Activated naive CD4-positive, alpha-beta T cell treated with anti-CD3 and anti-CD28 coated beads for 36 hours (primary cell): ENCODE measurements around the gene OR2F1. TPM values are rescaled to one million over a fixed set of nuclear protein-coding genes. Genes with fewer than 3 reads are reported as not detected.

Experiments used
- CTCF ChIA-PET: fragments of 350-600 bp; sonication (Branson Sonifier 250); formaldehyde crosslinking; loops from one replicate; lab custom pipeline; 2021; ENCODE audit warnings: antibody characterized with exemption; lab: Charles Lee
- DNase-seq: peaks from one replicate; pipeline ENCODE4 v3.0.0-alpha.2; 2020
- H3K27ac Mint-ChIP-seq: one replicate; pipeline ENCODE4 v1.8.0; 2021; ENCODE audit warnings: mild to moderate bottlenecking, mixed read lengths
- H3K27me3 Mint-ChIP-seq: one replicate; pipeline ENCODE4 v1.8.0; 2021; ENCODE audit warnings: low read depth, mixed read lengths
- H3K36me3 Mint-ChIP-seq: one replicate; pipeline ENCODE4 v1.8.0; 2021; ENCODE audit warnings: low read depth, mixed read lengths
- H3K4me1 Mint-ChIP-seq: one replicate; pipeline ENCODE4 v1.8.0; 2021; ENCODE audit warnings: low read depth, mixed read lengths
- H3K4me3 Mint-ChIP-seq: one replicate; pipeline ENCODE4 v1.8.0; 2021; ENCODE audit warnings: mild to moderate bottlenecking, moderate library complexity, mixed read lengths
- H3K9me3 Mint-ChIP-seq: one replicate; pipeline ENCODE4 v1.8.0; 2021; ENCODE audit warnings: mixed read lengths
- intact Hi-C: fragments of 100-400 bp; cut with micrococcal nuclease; formaldehyde crosslinking; loops from one replicate; pipeline ENCODE4 v1.15.1; 2023
- total RNA-seq, 2 experiments: library from RNA; stranded (reverse); gene quantifications; one replicate each; pipeline ENCODE4 v1.2.3, GENCODE V29; 2021

Gene OR2F1
- total RNA-seq, 2 experiments from 2014 or later: not detected

DNA sequence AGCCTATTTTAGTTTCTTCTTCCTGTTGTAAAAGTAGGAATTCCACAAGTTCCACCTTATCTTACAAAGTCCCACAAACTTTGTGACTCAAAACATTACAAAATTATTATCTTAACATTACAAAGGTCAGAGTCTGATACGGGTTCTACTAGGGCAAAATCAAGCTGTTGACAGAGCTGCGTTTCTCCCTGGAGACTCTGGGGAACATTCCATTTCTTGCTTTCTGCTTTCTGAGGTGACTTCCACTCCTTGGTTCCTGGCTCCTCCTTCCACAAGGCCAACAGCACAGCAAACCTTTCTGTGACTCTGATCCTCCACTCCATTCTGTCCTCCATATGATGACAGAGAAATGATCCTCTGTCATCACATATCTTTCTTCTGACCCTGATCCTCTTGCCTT is 10.6 kb downstream of the OR2F1 start:
- Mint-ChIP-seq H3K4me3 (no peak overlapping the region), H3K9me3 (peaks cover 1% of the 10 kb centered on the region), H3K36me3 (no peaks in the 10 kb centered on the region), H3K4me1 (no peaks in the 10 kb centered on the region), H3K27me3 (no peaks in the 10 kb centered on the region), H3K27ac (no peak overlapping the region)
- CTCF ChIA-PET: no interaction called here
- no peak for DNase-seq
- intact Hi-C loops: no loop called here

DNA sequence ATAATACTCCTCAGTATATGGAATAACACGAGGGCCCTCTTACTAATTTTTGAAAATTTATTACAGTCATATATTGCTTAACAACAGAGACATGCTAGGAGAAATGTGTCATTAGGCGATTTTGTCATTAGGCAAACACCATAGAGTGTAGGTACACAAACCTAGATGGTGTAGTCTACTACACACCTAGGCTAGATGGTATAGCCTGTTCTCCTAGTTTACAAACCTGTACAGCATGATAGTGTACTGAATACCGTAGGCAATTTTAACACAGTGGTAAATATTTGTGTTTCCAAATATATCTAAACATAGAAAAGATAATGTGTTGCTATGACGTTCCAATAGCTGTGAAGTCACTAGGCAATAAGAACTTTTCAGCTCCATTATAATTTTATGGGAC is 12.8 kb downstream of the OR2F1 start:
- Mint-ChIP-seq H3K36me3 (no peaks in the 10 kb centered on the region), H3K27ac (no peak overlapping the region), H3K4me1 (no peaks in the 10 kb centered on the region), H3K4me3 (no peak overlapping the region), H3K27me3 (no peaks in the 10 kb centered on the region), H3K9me3 (peaks cover 1% of the 10 kb centered on the region)
- intact Hi-C loops: no loop called here
- DNase-seq: no peak
- CTCF ChIA-PET: interaction anchor here (1.0 kb wide), 1 partner anchor 161 kb away, joined by 3 read pairs; no protein-coding TSS in a partner anchor

DNA sequence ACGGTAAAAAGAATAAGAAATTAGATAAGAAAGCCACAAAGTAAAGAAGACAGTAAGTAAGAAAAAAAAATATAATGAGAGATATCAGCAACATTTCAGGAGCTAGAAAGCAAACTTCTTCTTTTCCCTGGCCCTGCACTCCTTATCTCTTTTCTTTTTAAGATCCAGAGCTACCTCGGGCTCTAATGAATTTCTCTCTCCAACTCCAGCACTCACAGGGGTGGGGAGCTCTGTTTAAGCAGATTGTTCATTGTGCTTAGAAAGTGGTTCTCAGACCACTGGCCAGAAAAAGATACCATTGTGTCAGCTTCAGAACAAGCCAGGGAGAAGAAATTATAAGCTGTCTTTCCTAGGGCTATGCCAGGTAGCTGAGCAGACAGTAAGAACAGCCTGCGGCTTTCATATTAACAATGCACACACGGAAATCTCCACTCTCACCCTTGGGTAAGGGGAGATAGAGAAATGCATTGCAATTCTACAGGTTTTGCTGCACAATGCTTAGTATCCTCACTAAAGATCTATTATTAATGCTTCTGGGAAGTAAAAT is 19.3 kb downstream of the OR2F1 start:
- CTCF ChIA-PET: no interaction called here
- no peak overlapping the region for H3K4me3 Mint-ChIP-seq
- intact Hi-C loops: no loop called here
- H3K4me1 Mint-ChIP-seq: no peaks in the 10 kb centered on the region
- H3K9me3 Mint-ChIP-seq: no peaks in the 10 kb centered on the region
- no peaks in the 10 kb centered on the region for H3K36me3 Mint-ChIP-seq
- no peak for DNase-seq
- H3K27ac Mint-ChIP-seq: no peak overlapping the region
- no peaks in the 10 kb centered on the region for H3K27me3 Mint-ChIP-seq

DNA sequence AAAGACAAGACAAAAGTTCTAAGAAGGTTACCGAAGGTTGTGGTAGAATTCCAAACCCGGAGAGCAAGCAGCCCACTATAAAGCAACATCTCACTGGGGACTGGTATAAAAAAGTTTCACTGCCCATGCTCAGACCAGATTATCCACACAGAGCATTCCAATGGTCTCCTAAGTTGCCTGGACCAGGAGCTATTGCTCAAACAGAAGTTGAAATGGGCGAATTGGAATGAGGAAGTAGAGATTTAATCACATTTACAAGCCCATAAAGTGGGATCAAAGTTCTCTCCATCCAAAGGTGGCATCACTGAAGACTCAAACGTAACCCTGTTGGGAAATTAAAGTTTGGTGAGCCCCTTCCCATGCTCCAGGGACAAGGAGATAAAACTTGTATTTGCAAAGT is 19.8 kb downstream of the OR2F1 start:
- Mint-ChIP-seq H3K27ac (no peak overlapping the region), H3K36me3 (no peaks in the 10 kb centered on the region), H3K4me1 (no peaks in the 10 kb centered on the region), H3K9me3 (no peaks in the 10 kb centered on the region), H3K4me3 (no peak overlapping the region), H3K27me3 (no peaks in the 10 kb centered on the region)
- DNase-seq: no peak
- CTCF ChIA-PET: no interaction called here
- intact Hi-C loops: no loop called here

DNA sequence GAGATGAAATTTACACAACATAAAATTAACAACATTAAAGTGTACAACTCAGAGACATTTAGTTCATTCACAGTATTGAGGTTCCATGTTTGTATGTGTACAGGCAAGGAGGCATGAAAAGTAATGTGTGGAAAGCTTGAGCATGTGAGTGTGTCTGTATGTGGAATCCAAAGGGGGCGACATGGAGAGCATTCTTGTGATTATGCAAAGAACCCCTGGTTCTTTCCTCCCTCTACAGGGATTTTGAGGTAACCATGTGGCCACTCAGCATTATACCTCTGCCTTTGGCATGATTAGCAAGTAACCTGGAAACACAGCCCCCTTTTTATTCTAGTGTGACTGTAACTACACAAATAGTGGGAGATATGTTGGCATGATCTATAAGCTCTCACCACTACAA is 21.0 kb downstream of the OR2F1 start:
- no peak overlapping the region for H3K27ac Mint-ChIP-seq
- no peak overlapping the region for H3K4me3 Mint-ChIP-seq
- no peaks in the 10 kb centered on the region for H3K27me3 Mint-ChIP-seq
- CTCF ChIA-PET: no interaction called here
- no peaks in the 10 kb centered on the region for H3K4me1 Mint-ChIP-seq
- intact Hi-C loops: loop anchor here (1.0 kb wide), 1 partner anchor 74 kb away; no protein-coding TSS in a partner anchor
- peak; percentile 18 for DNase-seq
- no peaks in the 10 kb centered on the region for H3K36me3 Mint-ChIP-seq
- no peaks in the 10 kb centered on the region for H3K9me3 Mint-ChIP-seq

DNA sequence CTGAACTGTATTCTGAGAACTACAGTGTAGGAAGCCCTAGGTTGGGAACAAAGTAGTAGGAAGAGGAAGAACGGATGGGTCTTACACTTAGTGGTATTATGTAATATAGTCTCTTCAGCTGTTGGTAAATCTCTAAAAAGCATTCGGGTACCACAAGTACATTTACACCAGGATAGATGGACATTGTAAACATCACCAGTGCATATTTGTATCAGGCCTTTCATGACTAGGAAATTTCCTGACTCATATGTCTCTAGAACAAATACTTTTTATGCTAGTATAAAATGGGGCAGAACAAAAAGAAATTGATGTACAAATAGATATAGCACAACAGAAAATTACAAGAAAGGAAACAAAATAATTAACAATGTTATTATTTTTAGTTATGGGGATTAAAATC is 23.9 kb downstream of the OR2F1 start:
- Mint-ChIP-seq H3K36me3 (no peaks in the 10 kb centered on the region), H3K4me1 (no peaks in the 10 kb centered on the region), H3K4me3 (no peak overlapping the region), H3K27me3 (peaks cover 5% of the 10 kb centered on the region), H3K9me3 (no peaks in the 10 kb centered on the region), H3K27ac (no peak overlapping the region)
- CTCF ChIA-PET: no interaction called here
- no peak for DNase-seq
- intact Hi-C loops: no loop called here

DNA sequence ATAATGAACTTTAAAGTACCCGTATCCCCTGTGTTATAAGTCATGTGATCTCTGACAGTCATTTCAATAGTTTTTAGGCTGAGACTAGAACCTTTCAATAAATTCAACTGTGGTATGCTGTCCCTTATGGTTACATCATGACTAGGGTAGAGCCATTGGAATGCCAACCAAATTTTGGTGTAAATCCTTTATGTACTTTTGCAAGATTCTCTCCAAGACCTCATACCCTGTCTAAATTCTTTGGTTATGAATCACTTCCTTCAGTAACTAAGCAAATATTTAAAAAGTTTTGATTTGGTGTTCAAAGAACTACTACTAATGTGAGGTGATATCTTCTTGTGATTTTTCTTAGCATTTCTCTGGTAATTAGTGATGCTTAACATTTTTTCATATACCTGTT is 24.7 kb downstream of the OR2F1 start:
- Mint-ChIP-seq H3K4me1 (no peaks in the 10 kb centered on the region), H3K4me3 (no peak overlapping the region), H3K27me3 (peaks cover 5% of the 10 kb centered on the region), H3K27ac (no peak overlapping the region), H3K36me3 (no peaks in the 10 kb centered on the region), H3K9me3 (no peaks in the 10 kb centered on the region)
- intact Hi-C loops: no loop called here
- CTCF ChIA-PET: no interaction called here
- no peak for DNase-seq

DNA sequence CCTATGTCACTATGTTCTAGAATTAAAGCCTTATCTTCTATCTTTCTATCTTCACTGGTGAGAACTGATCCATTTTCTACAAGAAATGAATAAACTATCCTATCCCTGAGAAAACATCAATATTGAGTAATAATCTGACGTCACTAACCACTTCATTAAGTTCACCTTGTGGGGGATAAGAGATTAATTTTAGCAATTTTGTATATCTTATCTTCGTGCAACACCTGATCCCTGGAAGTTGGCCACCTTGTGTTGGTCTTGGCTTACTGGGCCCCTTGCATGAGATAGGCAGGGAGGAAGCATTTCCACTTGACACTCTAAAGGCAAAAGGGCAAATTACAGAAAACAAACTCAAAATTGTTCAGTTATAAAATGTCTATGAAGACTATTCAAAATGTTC is 25.4 kb downstream of the OR2F1 start:
- CTCF ChIA-PET: no interaction called here
- H3K4me3 Mint-ChIP-seq: no peak overlapping the region
- H3K27me3 Mint-ChIP-seq: peaks cover 5% of the 10 kb centered on the region
- no peak for DNase-seq
- intact Hi-C loops: no loop called here
- H3K9me3 Mint-ChIP-seq: no peaks in the 10 kb centered on the region
- H3K4me1 Mint-ChIP-seq: no peaks in the 10 kb centered on the region
- H3K27ac Mint-ChIP-seq: no peak overlapping the region
- no peaks in the 10 kb centered on the region for H3K36me3 Mint-ChIP-seq

DNA sequence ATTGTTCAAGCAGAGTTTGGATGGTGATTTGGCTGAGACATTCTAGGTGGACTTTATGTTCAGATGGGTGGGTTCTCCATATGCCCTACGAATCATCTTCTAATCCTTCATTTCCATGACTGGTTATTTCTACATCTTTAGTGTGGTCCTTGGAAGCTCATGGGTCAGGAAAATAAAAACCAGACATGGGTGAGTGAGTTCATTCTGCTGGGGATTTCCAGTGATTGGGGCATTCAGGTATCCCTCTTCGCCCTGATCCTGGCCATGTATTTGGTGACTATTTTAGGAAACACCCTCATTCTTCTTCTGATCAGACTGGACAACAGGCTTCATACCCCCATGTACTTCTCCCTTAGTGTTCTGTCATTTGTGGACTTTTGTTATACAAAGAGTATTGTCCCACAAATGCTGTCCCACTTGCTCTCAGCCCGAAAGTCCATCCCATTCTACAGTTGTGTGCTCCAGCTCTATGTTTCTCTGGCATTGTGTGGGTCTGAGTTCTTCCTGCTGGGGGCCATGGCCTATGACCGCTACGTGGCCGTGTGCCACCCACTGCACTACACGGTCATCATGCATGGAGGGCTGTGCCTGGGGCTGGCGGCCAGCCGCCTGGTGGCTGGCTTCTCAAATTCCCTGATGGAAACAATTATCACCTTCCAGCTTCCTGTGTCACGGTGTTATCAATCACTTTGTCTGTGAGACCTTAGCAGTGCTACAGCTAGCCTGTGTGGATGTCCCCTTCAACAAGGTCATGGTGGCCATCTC is 26.3 kb downstream of the OR2F1 start:
- H3K4me3 Mint-ChIP-seq: no peak overlapping the region
- intact Hi-C loops: no loop called here
- H3K27me3 Mint-ChIP-seq: peaks cover 5% of the 10 kb centered on the region
- H3K9me3 Mint-ChIP-seq: no peaks in the 10 kb centered on the region
- no peak for DNase-seq
- H3K36me3 Mint-ChIP-seq: no peaks in the 10 kb centered on the region
- CTCF ChIA-PET: no interaction called here
- H3K27ac Mint-ChIP-seq: no peak overlapping the region
- H3K4me1 Mint-ChIP-seq: no peaks in the 10 kb centered on the region

DNA sequence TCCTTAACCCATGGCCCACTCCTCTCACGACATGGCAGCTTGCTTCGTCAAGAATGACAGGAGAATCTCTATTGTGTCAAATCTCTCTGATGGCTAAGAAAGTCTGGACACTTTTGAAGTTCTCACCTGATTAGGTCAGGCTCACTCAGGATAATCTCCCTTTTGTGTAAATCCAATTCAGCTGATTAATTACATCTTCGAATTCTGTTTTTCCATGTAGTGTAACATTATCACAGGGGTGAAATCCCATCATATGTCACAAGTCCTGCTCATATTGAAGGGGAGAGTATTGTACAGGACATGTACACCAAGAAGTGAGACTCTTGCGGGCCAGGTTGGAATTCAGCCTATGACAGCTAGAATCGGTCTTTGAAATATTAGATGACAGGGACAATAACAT is 29.3 kb downstream of the OR2F1 start:
- H3K36me3 Mint-ChIP-seq: peaks cover 2% of the 10 kb centered on the region
- no peaks in the 10 kb centered on the region for H3K9me3 Mint-ChIP-seq
- H3K4me3 Mint-ChIP-seq: no peak overlapping the region
- H3K27ac Mint-ChIP-seq: no peak overlapping the region
- intact Hi-C loops: no loop called here
- CTCF ChIA-PET: no interaction called here
- peaks cover 14% of the 10 kb centered on the region for H3K4me1 Mint-ChIP-seq
- DNase-seq: no peak
- peaks cover 5% of the 10 kb centered on the region for H3K27me3 Mint-ChIP-seq

DNA sequence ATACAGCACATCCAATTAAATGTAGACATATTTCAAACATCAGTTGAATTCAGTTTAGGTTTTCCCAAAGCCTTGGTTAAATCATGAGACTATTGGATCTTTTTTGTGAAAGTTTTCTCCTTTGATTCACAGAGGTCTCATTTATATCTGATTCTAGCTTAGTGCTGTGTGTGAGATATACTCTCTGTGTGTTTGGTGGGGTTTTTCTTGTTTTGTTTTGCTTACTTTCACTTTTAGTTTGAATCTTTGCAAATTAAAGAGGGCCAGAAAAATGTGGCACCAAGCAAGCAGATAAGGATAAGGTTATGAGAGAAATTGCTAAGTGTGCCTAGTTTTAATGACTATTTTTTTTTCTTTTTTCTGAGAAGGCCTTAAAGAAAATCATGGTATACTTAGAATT is 32.9 kb downstream of the OR2F1 start:
- Mint-ChIP-seq H3K4me1 (peaks cover 14% of the 10 kb centered on the region), H3K9me3 (peaks cover 12% of the 10 kb centered on the region), H3K4me3 (no peak overlapping the region), H3K36me3 (peaks cover 10% of the 10 kb centered on the region), H3K27me3 (peaks cover 2% of the 10 kb centered on the region), H3K27ac (peak overlapping the region; percentile 16)
- DNase-seq: no peak
- CTCF ChIA-PET: interaction anchor here (2.2 kb wide), 1 partner anchor 141 kb away, joined by 5 read pairs; no protein-coding TSS in a partner anchor
- intact Hi-C loops: no loop called here

DNA sequence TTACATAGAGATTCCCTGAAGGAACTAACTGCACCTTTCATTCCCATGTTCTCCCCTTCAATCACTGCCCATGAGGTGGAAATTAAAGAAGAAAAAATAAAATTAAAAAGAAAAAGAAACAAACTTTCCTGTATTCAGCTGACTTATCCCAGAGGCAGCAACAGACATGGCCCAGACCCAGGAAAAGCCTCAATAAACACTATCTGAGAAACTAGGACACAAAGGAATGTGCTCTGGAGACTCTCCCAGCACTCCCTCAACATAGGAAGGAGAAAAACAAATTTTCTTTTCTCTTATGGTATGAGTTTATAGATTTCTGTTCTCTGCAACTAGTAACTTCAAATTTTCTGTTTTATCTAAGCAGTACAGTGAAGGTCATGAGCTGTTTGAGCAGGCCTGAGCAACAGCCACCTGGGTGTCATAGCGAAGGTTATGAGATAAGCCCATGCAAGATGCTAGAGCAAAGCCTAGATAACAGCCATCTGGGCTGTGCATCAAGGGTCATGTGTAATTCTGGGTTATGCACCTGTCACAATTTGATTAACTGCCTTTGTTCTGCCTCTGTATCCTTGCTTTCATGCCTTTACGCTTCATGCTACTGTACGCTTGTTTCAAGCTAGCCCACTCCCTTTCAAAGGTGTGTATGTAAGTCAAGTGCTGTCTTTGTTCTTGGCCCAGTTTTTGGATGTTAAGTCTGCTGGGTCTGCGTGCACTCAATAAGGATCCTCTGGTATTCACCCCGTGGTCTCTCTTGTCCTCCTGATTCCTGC is 34.5 kb downstream of the OR2F1 start:
- Mint-ChIP-seq H3K36me3 (peaks cover 10% of the 10 kb centered on the region), H3K9me3 (peaks cover 12% of the 10 kb centered on the region), H3K4me3 (no peak overlapping the region), H3K4me1 (peaks cover 14% of the 10 kb centered on the region), H3K27me3 (peaks cover 2% of the 10 kb centered on the region), H3K27ac (no peak overlapping the region)
- CTCF ChIA-PET: no interaction called here
- DNase-seq: no peak
- intact Hi-C loops: no loop called here
